Hepatocyte (in vitro differentiated cells): ENCODE measurements around the gene MFGE8. TPM values are rescaled to one million over a fixed set of nuclear protein-coding genes. Genes with fewer than 3 reads are reported as not detected.
A peak's percentile ranks its signal among the peaks of the same experiment; 100 is the strongest.

Experiments
- DNase-seq: peaks from one replicate; pipeline ENCODE4 v3.0.0-alpha.2; 2016; ENCODE audit warnings: low spot score
- H2AFZ ChIP-seq: fragments of 200-600 bp; sonication (generic); 2 replicates; pipeline ENCODE4 v1.6.0; 2016; ENCODE audit warnings: antibody characterized with exemption, mild to moderate bottlenecking
- H3K27ac ChIP-seq: fragments of 200-600 bp; sonication (generic); 2 replicates; pipeline ENCODE4 v1.5.1; 2016; ENCODE audit warnings: mild to moderate bottlenecking
- H3K27me3 ChIP-seq: fragments of 200-600 bp; sonication (generic); 2 replicates; pipeline ENCODE4 v1.6.1; 2016
- H3K36me3 ChIP-seq: fragments of 200-600 bp; sonication (generic); replicated peaks from 2 replicates; pipeline ENCODE4 v1.5.1; 2016; ENCODE audit warnings: low read depth; ENCODE audit not compliant: insufficient read depth
- H3K4me1 ChIP-seq: fragments of 200-600 bp; sonication (generic); 2 replicates; pipeline ENCODE4 v1.5.1; 2016; ENCODE audit warnings: mild to moderate bottlenecking, moderate library complexity; ENCODE audit not compliant: insufficient read depth
- H3K4me2 ChIP-seq: fragments of 200-600 bp; sonication (generic); 2 replicates; pipeline ENCODE4 v1.6.0; 2016
- H3K4me3 ChIP-seq: fragments of 200-600 bp; sonication (generic); 2 replicates; pipeline ENCODE4 v1.5.1; 2016; ENCODE audit warnings: mild to moderate bottlenecking
- H3K79me2 ChIP-seq: fragments of 200-600 bp; sonication (generic); 2 replicates; pipeline ENCODE4 v1.6.0; 2017; ENCODE audit warnings: mild to moderate bottlenecking
- H3K9me2 ChIP-seq: fragments of 200-600 bp; sonication (generic); replicated peaks from 2 replicates; pipeline ENCODE4 v1.6.0; 2017; ENCODE audit warnings: mild to moderate bottlenecking; ENCODE audit not compliant: insufficient read depth
- H3K9me3 ChIP-seq: fragments of 200-600 bp; sonication (generic); 2 replicates; pipeline ENCODE4 v1.5.1; 2016; ENCODE audit warnings: low read depth, mild to moderate bottlenecking
- H4K20me1 ChIP-seq: fragments of 200-600 bp; sonication (generic); 2 replicates; pipeline ENCODE4 v1.6.0; 2016; ENCODE audit warnings: mild to moderate bottlenecking; ENCODE audit not compliant: insufficient read depth, poor library complexity, severe bottlenecking
- EZH2 ChIP-seq: fragments of 200-600 bp; sonication (generic); IDR thresholded peaks from 2 replicates; pipeline ENCODE4 v1.6.1; 2016; ENCODE audit warnings: antibody characterized with exemption, mild to moderate bottlenecking, borderline replicate concordance
- EZH2phosphoT487 ChIP-seq: fragments of 200-600 bp; sonication (generic); IDR thresholded peaks from one replicate; pipeline ENCODE4 v1.6.1; 2018; ENCODE audit warnings: antibody characterized with exemption, mild to moderate bottlenecking, low read depth, moderate library complexity; ENCODE audit not compliant: unreplicated experiment, severe bottlenecking
- WGBS: methylation state at CpG from one replicate; pipeline ENCODE4 v1.1.6; 2016; ENCODE audit warnings: low lambda C conversion rate; ENCODE audit errors: missing lambda C conversion rate; 5-methylcytosine and 5-hydroxymethylcytosine counted together
- polyA plus RNA-seq: library from polyadenylated mRNA; unstranded; fragments of >200 nt; fragmentation: Nextera tagmentation; extraction: Ambion mirVana; gene quantifications from 2 replicates; pipeline ENCODE4 v1.2.1, GENCODE V29; 2016
- total RNA-seq: library from RNA; depleted of rRNA; stranded (reverse); fragments of >200 nt; gene quantifications from 2 replicates; pipeline ENCODE4 v1.2.3, GENCODE V29; 2014
- TF ChIP-seq, protein P1 (sequence below): fragments of 200-600 bp; sonication (generic); IDR thresholded peaks from 2 replicates; pipeline ENCODE4 v1.5.1; 2016; ENCODE audit warnings: antibody characterized with exemption, mild to moderate bottlenecking; ENCODE audit not compliant: poor library complexity

MFGE8 gene
- total and polyA plus RNA-seq, 2 experiments from 2014 or later, result 471 to 569 TPM

DNA sequence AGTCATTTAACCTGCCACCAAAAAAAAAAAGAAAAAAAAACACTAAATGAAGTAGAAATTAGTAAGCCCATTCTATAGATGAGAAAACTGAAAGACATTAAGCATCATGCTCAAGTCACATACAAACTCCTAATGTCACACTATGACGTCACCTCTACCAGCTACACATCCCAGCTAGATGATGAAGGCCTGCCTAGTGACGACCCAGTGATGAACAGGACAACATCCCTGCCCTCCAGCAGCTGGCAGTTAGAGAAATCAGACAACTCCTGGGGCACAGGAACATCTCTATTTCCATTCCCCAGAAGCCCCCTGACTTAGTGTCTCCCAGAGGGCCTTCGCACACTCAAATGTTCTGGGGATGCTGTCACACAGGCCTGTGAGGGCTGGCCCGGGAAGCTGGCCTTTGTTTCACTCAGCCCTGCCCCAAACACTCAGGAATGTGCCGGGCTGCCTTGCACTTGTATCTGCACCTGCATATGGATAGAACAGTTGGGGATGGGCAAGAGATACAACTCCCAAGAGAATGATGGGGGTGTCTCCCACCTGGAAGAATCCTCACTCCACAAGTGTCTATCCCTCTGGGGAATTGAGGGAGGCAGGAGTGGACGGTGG is 10.9 kb downstream of the MFGE8 start:
- 88% methylated on average over 6 of the region's 6 CpGs for WGBS
- H4K20me1 ChIP-seq, result no peaks in the 10 kb centered on the region
- DNase-seq, result no peak

DNA sequence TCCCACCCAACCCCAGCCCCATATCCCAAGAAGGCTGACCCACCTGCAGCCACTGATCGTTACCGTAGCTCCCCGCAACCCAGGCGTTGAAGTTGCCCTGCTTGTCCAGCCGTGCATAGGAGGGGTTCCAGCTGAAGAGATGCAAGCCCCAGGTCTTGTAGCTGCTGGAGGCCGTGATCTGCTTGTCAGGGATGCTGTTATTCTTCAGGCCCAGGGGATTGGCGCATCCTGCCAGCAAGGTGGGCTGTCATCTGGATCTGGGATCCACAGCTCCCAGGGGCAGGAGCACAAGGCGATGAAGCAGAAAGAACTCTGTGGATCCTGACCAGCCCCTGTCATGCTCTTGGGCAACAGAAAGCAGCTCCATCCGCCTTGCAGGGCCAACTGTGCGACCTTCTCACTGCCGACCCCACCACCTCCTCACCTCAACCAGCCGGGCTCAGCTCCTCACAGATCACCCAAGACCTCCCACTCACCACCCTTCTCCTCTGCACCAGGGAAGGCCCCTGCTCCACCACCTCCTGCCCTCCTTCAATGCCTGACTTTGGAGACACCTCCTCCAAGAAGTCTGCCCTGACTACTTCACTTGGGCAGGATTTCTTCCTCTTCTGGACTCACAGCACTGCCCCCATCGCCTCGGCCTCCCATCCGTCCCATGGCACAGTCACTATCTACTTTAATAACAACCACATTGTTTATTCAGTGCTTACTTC is 11.5 kb downstream of the MFGE8 start:
- Histone ChIP-seq H3K27me3 (no peaks in the 10 kb centered on the region), H3K79me2 (peaks cover 8% of the 10 kb centered on the region), H3K4me3 (no peak overlapping the region), H3K9me2 (no peaks in the 10 kb centered on the region), H3K4me1 (peaks cover 7% of the 10 kb centered on the region), H3K9me3 (no peaks in the 10 kb centered on the region), H2AFZ (no peak overlapping the region), H3K4me2 (no peak overlapping the region), H3K36me3 (no peaks in the 10 kb centered on the region), H3K27ac (no peak overlapping the region), H4K20me1 (no peaks in the 10 kb centered on the region)
- WGBS, result 92% methylated on average over 15 of the region's 15 CpGs
- no peak for TF ChIP-seq EZH2
- no peak for TF ChIP-seq EZH2phosphoT487
- no peak for DNase-seq

More for the DNA sequence above, 10.9 kb downstream of the MFGE8 start:
- Histone ChIP-seq H3K36me3 (no peaks in the 10 kb centered on the region), H3K79me2 (peaks cover 8% of the 10 kb centered on the region), H3K4me3 (no peak overlapping the region), H3K9me3 (no peaks in the 10 kb centered on the region), H3K9me2 (no peaks in the 10 kb centered on the region), H3K27me3 (no peaks in the 10 kb centered on the region), H2AFZ (no peak overlapping the region), H3K4me2 (no peak overlapping the region), H3K4me1 (peaks cover 7% of the 10 kb centered on the region), H3K27ac (no peak overlapping the region)
- no peak for TF ChIP-seq EZH2phosphoT487
- no peak for TF ChIP-seq EZH2
- TF ChIP-seq, protein P1, sequence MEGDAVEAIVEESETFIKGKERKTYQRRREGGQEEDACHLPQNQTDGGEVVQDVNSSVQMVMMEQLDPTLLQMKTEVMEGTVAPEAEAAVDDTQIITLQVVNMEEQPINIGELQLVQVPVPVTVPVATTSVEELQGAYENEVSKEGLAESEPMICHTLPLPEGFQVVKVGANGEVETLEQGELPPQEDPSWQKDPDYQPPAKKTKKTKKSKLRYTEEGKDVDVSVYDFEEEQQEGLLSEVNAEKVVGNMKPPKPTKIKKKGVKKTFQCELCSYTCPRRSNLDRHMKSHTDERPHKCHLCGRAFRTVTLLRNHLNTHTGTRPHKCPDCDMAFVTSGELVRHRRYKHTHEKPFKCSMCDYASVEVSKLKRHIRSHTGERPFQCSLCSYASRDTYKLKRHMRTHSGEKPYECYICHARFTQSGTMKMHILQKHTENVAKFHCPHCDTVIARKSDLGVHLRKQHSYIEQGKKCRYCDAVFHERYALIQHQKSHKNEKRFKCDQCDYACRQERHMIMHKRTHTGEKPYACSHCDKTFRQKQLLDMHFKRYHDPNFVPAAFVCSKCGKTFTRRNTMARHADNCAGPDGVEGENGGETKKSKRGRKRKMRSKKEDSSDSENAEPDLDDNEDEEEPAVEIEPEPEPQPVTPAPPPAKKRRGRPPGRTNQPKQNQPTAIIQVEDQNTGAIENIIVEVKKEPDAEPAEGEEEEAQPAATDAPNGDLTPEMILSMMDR, result no peak

DNA sequence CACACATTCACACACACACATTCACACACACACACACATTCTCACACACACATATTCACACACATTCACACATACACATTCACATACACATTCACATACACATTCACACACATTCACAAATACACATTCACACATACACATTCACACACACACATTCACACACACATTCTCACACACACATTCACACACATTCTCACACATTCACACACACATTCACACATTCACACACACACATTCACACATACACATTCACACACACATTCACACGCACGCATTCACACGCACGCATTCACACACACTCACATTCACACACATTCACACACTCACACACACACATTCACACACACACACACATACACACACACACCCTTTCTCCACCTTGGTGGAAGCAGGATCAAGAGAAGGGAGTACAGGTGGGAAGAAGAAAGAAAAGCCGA is 12.2 kb downstream of the MFGE8 start:
- Histone ChIP-seq H3K4me1 (peaks cover 11% of the 10 kb centered on the region), H3K79me2 (peaks cover 8% of the 10 kb centered on the region), H3K27ac (no peak overlapping the region), H3K4me2 (no peak overlapping the region), H3K4me3 (no peak overlapping the region), H4K20me1 (no peaks in the 10 kb centered on the region), H3K9me2 (no peaks in the 10 kb centered on the region), H3K36me3 (no peaks in the 10 kb centered on the region), H2AFZ (no peak overlapping the region), H3K27me3 (no peaks in the 10 kb centered on the region), H3K9me3 (no peaks in the 10 kb centered on the region)
- TF ChIP-seq EZH2, result no peak
- TF ChIP-seq, protein P1, result no peak
- DNase-seq, result no peak
- 100% methylated on average over 1 of the region's 5 CpGs for WGBS

DNA sequence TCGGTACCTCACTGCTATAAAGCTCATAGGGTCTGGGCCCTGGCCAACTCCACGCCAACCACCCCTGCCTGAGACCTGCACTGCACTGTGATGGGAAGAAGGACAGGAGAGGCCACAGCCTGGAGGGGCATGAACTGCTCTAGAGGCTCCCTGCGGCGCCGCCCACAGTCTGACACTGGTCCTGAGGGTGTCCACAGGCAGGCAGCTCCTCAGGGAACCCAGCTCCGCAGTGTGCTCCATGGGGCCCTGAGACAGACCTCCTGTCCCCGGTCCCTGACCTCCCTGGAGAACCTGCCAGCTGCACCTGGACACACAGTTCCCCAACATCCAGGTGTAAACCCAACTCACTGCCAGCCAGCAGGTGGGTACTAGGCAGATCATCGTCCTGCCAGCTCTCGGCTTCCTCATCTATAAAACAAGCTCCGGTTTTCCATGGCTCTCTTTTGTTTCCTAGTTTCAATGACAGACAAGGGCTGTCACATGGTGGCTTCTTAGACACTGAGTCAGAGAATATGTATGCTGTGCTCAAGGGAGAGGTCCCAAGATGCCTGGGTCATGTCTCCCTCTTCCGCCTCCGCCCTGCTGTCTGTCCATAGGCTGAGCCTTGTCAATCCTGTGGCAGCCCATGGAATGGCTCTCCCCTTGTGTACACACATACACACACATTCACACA is 12.7 kb downstream of the MFGE8 start:
- Histone ChIP-seq H3K9me2 (no peaks in the 10 kb centered on the region), H3K4me2 (no peak overlapping the region), H3K4me3 (no peak overlapping the region), H3K4me1 (peaks cover 14% of the 10 kb centered on the region), H3K9me3 (no peaks in the 10 kb centered on the region), H2AFZ (no peak overlapping the region), H3K27me3 (no peaks in the 10 kb centered on the region), H3K27ac (peak overlapping the region; percentile 57), H3K36me3 (no peaks in the 10 kb centered on the region), H3K79me2 (peaks cover 8% of the 10 kb centered on the region), H4K20me1 (no peaks in the 10 kb centered on the region)
- DNase-seq, result peak; percentile 37
- WGBS, result 92% methylated on average over 12 of the region's 12 CpGs
- TF ChIP-seq, protein P1, result no peak
- TF ChIP-seq EZH2phosphoT487 (no peak), EZH2 (no peak)
